ENCODE results near the gene HOXC9.

Gene HOXC9

DNA sequence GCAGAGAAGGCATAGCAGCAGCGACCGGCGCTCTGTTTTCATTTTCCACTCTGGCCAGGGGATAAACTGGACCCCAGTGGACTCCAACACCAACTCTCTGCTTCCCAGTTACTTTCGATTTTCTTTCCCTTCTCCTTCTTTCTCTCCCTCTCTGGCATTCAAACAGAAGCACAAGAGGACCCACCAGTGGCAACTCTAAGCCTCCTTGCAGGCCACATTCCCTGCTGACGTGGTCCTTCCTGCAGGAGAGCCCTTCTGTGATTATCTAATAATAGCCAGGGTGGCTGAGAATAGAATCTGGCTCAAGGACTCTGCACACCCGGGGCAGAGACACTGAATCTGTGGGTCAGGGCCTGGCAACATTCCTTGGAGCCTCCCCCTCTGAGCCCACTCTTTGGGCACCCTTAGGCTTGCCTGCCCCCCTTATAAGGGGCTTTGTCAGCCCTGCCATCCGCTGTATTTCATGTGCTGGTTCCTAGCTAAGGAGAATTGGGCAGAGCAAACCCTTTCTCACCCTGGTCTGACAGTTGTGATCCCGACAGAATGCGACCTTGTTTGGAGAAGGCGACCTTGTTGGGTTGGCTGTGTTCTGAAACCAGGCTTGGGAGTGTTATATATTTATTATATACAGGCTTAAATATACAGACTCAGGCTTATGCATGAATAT, 20.1 kb downstream of the HOXC9 start (continued):
- TF ChIP-seq, protein P1, sequence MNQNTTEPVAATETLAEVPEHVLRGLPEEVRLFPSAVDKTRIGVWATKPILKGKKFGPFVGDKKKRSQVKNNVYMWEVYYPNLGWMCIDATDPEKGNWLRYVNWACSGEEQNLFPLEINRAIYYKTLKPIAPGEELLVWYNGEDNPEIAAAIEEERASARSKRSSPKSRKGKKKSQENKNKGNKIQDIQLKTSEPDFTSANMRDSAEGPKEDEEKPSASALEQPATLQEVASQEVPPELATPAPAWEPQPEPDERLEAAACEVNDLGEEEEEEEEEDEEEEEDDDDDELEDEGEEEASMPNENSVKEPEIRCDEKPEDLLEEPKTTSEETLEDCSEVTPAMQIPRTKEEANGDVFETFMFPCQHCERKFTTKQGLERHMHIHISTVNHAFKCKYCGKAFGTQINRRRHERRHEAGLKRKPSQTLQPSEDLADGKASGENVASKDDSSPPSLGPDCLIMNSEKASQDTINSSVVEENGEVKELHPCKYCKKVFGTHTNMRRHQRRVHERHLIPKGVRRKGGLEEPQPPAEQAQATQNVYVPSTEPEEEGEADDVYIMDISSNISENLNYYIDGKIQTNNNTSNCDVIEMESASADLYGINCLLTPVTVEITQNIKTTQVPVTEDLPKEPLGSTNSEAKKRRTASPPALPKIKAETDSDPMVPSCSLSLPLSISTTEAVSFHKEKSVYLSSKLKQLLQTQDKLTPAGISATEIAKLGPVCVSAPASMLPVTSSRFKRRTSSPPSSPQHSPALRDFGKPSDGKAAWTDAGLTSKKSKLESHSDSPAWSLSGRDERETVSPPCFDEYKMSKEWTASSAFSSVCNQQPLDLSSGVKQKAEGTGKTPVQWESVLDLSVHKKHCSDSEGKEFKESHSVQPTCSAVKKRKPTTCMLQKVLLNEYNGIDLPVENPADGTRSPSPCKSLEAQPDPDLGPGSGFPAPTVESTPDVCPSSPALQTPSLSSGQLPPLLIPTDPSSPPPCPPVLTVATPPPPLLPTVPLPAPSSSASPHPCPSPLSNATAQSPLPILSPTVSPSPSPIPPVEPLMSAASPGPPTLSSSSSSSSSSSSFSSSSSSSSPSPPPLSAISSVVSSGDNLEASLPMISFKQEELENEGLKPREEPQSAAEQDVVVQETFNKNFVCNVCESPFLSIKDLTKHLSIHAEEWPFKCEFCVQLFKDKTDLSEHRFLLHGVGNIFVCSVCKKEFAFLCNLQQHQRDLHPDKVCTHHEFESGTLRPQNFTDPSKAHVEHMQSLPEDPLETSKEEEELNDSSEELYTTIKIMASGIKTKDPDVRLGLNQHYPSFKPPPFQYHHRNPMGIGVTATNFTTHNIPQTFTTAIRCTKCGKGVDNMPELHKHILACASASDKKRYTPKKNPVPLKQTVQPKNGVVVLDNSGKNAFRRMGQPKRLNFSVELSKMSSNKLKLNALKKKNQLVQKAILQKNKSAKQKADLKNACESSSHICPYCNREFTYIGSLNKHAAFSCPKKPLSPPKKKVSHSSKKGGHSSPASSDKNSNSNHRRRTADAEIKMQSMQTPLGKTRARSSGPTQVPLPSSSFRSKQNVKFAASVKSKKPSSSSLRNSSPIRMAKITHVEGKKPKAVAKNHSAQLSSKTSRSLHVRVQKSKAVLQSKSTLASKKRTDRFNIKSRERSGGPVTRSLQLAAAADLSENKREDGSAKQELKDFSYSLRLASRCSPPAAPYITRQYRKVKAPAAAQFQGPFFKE (tag by site-specific recombination; IDR thresholded peaks at IDR 0.05; ENCODE audit: borderline replicate concordance) = no peak
- no peak for TF ChIP-seq ZNF341 (tag by site-specific recombination; IDR thresholded peaks at IDR 0.05; ENCODE audit: low read depth)
- TF ChIP-seq YY2 (tag by site-specific recombination; IDR thresholded peaks at IDR 0.05) = no peak
- TF ChIP-seq, protein P2, sequence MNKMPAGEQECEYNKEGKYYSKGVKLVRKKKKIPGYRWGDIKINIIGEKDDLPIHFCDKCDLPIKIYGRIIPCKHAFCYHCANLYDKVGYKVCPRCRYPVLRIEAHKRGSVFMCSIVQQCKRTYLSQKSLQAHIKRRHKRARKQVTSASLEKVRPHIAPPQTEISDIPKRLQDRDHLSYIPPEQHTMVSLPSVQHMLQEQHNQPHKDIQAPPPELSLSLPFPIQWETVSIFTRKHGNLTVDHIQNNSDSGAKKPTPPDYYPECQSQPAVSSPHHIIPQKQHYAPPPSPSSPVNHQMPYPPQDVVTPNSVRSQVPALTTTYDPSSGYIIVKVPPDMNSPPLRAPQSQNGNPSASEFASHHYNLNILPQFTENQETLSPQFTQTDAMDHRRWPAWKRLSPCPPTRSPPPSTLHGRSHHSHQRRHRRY (tag by site-specific recombination; IDR thresholded peaks at IDR 0.05) = no peak
- TF ChIP-seq ZNF24 (tag by site-specific recombination; IDR thresholded peaks at IDR 0.05) = no peak
- TF ChIP-seq ZNF48 (tag by site-specific recombination; IDR thresholded peaks at IDR 0.05) = no peak
- no peak for TF ChIP-seq ZNF37A (tag by site-specific recombination; IDR thresholded peaks at IDR 0.05)
- TF ChIP-seq, protein P3, sequence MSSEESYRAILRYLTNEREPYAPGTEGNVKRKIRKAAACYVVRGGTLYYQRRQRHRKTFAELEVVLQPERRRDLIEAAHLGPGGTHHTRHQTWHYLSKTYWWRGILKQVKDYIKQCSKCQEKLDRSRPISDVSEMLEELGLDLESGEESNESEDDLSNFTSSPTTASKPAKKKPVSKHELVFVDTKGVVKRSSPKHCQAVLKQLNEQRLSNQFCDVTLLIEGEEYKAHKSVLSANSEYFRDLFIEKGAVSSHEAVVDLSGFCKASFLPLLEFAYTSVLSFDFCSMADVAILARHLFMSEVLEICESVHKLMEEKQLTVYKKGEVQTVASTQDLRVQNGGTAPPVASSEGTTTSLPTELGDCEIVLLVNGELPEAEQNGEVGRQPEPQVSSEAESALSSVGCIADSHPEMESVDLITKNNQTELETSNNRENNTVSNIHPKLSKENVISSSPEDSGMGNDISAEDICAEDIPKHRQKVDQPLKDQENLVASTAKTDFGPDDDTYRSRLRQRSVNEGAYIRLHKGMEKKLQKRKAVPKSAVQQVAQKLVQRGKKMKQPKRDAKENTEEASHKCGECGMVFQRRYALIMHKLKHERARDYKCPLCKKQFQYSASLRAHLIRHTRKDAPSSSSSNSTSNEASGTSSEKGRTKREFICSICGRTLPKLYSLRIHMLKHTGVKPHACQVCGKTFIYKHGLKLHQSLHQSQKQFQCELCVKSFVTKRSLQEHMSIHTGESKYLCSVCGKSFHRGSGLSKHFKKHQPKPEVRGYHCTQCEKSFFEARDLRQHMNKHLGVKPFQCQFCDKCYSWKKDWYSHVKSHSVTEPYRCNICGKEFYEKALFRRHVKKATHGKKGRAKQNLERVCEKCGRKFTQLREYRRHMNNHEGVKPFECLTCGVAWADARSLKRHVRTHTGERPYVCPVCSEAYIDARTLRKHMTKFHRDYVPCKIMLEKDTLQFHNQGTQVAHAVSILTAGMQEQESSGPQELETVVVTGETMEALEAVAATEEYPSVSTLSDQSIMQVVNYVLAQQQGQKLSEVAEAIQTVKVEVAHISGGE (tag by site-specific recombination; conservative IDR thresholded peaks at IDR 0.05; ENCODE audit: low read depth) = no peak
- TF ChIP-seq ZNF626 (tag by site-specific recombination; IDR thresholded peaks at IDR 0.05) = no peak
- no peak for TF ChIP-seq ZNF658 (tag by site-specific recombination; IDR thresholded peaks at IDR 0.05)
- no peak for TF ChIP-seq ZNF416 (tag by site-specific recombination; IDR thresholded peaks at IDR 0.05)
- TF ChIP-seq ZNF777 (tag by site-specific recombination; IDR thresholded peaks at IDR 0.05; ENCODE audit: borderline replicate concordance) = no peak
- no peak for TF ChIP-seq ZNF121 (tag by site-specific recombination; IDR thresholded peaks at IDR 0.05)
- TF ChIP-seq ZNF843 (tag by site-specific recombination; IDR thresholded peaks at IDR 0.05) = no peak
- no peak for TF ChIP-seq GFI1B (tag by site-specific recombination; IDR thresholded peaks at IDR 0.05)
- TF ChIP-seq, protein P4, sequence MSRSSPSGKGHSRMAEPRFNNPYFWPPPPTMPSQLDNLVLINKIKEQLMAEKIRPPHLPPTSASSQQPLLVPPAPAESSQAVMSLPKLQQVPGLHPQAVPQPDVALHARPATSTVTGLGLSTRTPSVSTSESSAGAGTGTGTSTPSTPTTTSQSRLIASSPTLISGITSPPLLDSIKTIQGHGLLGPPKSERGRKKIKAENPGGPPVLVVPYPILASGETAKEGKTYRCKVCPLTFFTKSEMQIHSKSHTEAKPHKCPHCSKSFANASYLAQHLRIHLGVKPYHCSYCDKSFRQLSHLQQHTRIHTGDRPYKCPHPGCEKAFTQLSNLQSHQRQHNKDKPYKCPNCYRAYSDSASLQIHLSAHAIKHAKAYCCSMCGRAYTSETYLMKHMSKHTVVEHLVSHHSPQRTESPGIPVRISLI (tag by site-specific recombination; IDR thresholded peaks at IDR 0.05) = no peak
- TF ChIP-seq ZNF366 (tag by site-specific recombination; conservative IDR thresholded peaks at IDR 0.05) = no peak
- no peak for TF ChIP-seq ZNF391 (tag by site-specific recombination; IDR thresholded peaks at IDR 0.05; ENCODE audit: borderline replicate concordance, low read depth)
- no peak for TF ChIP-seq MYNN (tag by site-specific recombination; IDR thresholded peaks at IDR 0.05; ENCODE audit: borderline replicate concordance)

All from HEK293 (cell line).